ENCODE measurements around the gene RBM18. TPM values are rescaled to one million over a fixed set of nuclear protein-coding genes. Genes with fewer than 3 reads are reported as not detected.
A peak's percentile ranks its signal among the peaks of the same experiment; 100 is the strongest.

Gene RBM18
- total and polyA plus RNA-seq, 2 of the 4 experiments (the other 2 are of a cell fraction): 8.4 to 15.6 TPM

DNA sequence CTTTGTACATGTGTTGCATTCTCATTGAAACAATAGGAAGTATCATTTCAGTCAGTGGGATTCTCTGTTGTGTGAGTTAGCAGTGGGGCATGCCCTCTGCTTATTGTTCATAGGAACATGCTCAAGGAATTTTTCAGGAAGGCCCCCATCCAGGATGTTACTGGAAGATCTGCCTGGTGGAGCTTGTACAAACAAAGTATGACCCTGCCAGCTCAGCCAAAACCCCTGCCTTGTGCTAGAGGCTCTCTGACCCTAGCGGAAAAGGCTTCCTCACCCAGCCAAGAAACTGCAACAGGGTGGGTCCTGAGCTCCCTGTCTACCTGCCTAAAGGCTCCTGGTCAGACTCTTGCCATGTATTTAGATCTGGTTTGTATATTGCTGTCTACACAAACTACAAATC lies 43.3 kb upstream of the RBM18 start:
- intact Hi-C loops (cut with micrococcal nuclease): no loop called here
- H2AFZ ChIP-seq (replicated peaks; ENCODE audit: low read length, poor library complexity): no peak overlapping the region
- POLR2A ChIA-PET (ENCODE audit: unreplicated experiment): no interaction called here

More for the DNA sequence above, 43.3 kb upstream of the RBM18 start:
- H3K4me3 ChIP-seq (ENCODE audit: insufficient read depth, low read depth, low read length): no peak overlapping the region
- in situ Hi-C loops (cut with MboI; ENCODE audit: low sequenced_read_pairs): no loop called here
- no peak overlapping the region for H2BK5ac ChIP-seq (ENCODE audit: low read depth, low read length, poor library complexity, severe bottlenecking)
- H3K4me1 ChIP-seq (ENCODE audit: control insufficient read depth, insufficient read depth, low read length): peaks cover 23% of the 10 kb centered on the region
- WGBS, 2 experiments (ENCODE audit: extremely low coverage in 2 of 2, insufficient read length in 1 of 2): no CpG with 5 or more reads among the region's 1 CpG
- H3K36me3 ChIP-seq (ENCODE audit: control insufficient read depth, insufficient read depth, low read length): peaks cover 6% of the 10 kb centered on the region
- no peak overlapping the region for H4K91ac ChIP-seq (ENCODE audit: insufficient read depth, low read depth, low read length)
- DNase-seq (peak; percentile 26), ATAC-seq (ENCODE audit: low read depth) (no peak)
- TF ChIP-seq POLR2A (IDR thresholded peaks at IDR 0.05; ENCODE audit: low read depth, low read length) (no peak), CEBPB (IDR thresholded peaks at IDR 0.05; ENCODE audit: low read depth, low read length) (no peak), MAFK (IDR thresholded peaks at IDR 0.05; ENCODE audit: low read depth, low read length) (no peak), RCOR1 (IDR thresholded peaks at IDR 0.05; ENCODE audit: insufficient replicate concordance, low read length) (no peak), SMC3 (IDR thresholded peaks at IDR 0.05; ENCODE audit: low read depth, low read length) (no peak), FOS (IDR thresholded peaks at IDR 0.05; ENCODE audit: low read depth, low read length) (no peak), CHD1 (IDR thresholded peaks at IDR 0.05; ENCODE audit: low read depth, low read length) (no peak), MAZ (IDR thresholded peaks at IDR 0.05; ENCODE audit: borderline replicate concordance, low read depth, low read length) (no peak)
- TF ChIP-seq, protein P1, sequence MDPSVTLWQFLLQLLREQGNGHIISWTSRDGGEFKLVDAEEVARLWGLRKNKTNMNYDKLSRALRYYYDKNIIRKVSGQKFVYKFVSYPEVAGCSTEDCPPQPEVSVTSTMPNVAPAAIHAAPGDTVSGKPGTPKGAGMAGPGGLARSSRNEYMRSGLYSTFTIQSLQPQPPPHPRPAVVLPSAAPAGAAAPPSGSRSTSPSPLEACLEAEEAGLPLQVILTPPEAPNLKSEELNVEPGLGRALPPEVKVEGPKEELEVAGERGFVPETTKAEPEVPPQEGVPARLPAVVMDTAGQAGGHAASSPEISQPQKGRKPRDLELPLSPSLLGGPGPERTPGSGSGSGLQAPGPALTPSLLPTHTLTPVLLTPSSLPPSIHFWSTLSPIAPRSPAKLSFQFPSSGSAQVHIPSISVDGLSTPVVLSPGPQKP (IDR thresholded peaks at IDR 0.05; ENCODE audit: borderline replicate concordance, low read depth, low read length): no peak
- TF ChIP-seq, protein P2, sequence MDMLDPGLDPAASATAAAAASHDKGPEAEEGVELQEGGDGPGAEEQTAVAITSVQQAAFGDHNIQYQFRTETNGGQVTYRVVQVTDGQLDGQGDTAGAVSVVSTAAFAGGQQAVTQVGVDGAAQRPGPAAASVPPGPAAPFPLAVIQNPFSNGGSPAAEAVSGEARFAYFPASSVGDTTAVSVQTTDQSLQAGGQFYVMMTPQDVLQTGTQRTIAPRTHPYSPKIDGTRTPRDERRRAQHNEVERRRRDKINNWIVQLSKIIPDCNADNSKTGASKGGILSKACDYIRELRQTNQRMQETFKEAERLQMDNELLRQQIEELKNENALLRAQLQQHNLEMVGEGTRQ (IDR thresholded peaks at IDR 0.05; ENCODE audit: low read depth, low read length): no peak
- peaks cover 26% of the 10 kb centered on the region for H3K9me1 ChIP-seq (ENCODE audit: insufficient read depth, low read length)
- H3K14ac ChIP-seq (replicated peaks; ENCODE audit: low read depth, low read length): 0 out of 2 replicates have a peak overlapping the region, but pooled peaks have one; percentile 22
- H3K27me3 ChIP-seq (ENCODE audit: control insufficient read depth, insufficient read depth, low read length): no peaks in the 10 kb centered on the region
- CTCF ChIA-PET: no interaction called here
- H2BK15ac ChIP-seq (ENCODE audit: low read depth, low read length): no peak overlapping the region
- H4K8ac ChIP-seq (ENCODE audit: low read depth in 2 of 2, low read length in 2 of 2): peak overlapping the region in 1 of 2 experiments; percentile 4; a peak in 1 of 4 replicates
- no peak overlapping the region for H4K5ac ChIP-seq (ENCODE audit: low read depth, low read length)
- H2BK120ac ChIP-seq (ENCODE audit: low read depth, low read length): no peak overlapping the region; the same call in 1 of the 2 replicates
- H2BK20ac ChIP-seq (ENCODE audit: low read depth, low read length): peak overlapping the region; percentile 32; the same call in 1 of the 2 replicates
- no peak overlapping the region for H3K27ac ChIP-seq (ENCODE audit: insufficient read depth, low read length)
- no peak overlapping the region for H3K9ac ChIP-seq (ENCODE audit: low read depth, low read length)
- H3K4ac ChIP-seq (ENCODE audit: low read depth, low read length): no peak overlapping the region
- no TSS peak for BruUV-seq (replicated peaks)
- dilution Hi-C loops (cut with HindIII; ENCODE audit: low sequenced_read_pairs, unreplicated experiment): no loop called here
- no peak overlapping the region for H3K56ac ChIP-seq (ENCODE audit: extremely low read depth, insufficient read depth, low read length)
- H4K20me1 ChIP-seq (ENCODE audit: insufficient read depth, low read length): peaks cover 8% of the 10 kb centered on the region; the same call in 1 of the 2 replicates
- H3K23ac ChIP-seq (ENCODE audit: low read depth, low read length): peak overlapping the region; percentile 20; the same call in 1 of the 2 replicates
- peaks cover 24 to 38% of the 10 kb centered on the region in 2 experiments for H3K79me1 ChIP-seq (ENCODE audit: low read depth in 1 of 2, low read length in 2 of 2)
- H3K4me2 ChIP-seq (ENCODE audit: low read depth, low read length): no peak overlapping the region
- no peak overlapping the region for H3K18ac ChIP-seq (ENCODE audit: low read depth, low read length)
- H3K9me3 ChIP-seq (ENCODE audit: control insufficient read depth, insufficient read depth, low read length): no peaks in the 10 kb centered on the region
- peak overlapping the region; percentile 54; the same call in 1 of the 2 replicates for H2AK5ac ChIP-seq (ENCODE audit: low read depth, low read length)
- H2AK9ac ChIP-seq (replicated peaks; ENCODE audit: low read depth, low read length, poor library complexity): no peak overlapping the region

Data from IMR-90 (cell line).